Coronary artery (tissue), 2 donors: ENCODE results near the gene FAM222A.

ENCODE experiments used
- DNase-seq: peaks from one replicate; pipeline ENCODE4 v3.0.0-alpha.2; 2017; ENCODE audit warnings: low spot score
- H3K27ac ChIP-seq, 2 donors: fragments of 200-600 bp; sonication (generic); one replicate each; pipeline ENCODE4 v1.5.1; 2016 to 2019
- H3K4me3 ChIP-seq: fragments of 200-600 bp; sonication (generic); 2 replicates; pipeline ENCODE4 v1.5.1; 2016; ENCODE audit warnings: mild to moderate bottlenecking, moderate library complexity
- TF ChIP-seq, protein P1 (sequence below): fragments of 200-600 bp; sonication (generic); IDR thresholded peaks from one replicate; pipeline ENCODE4 v1.5.1; 2019; ENCODE audit warnings: antibody characterized with exemption

The FAM222A gene

DNA sequence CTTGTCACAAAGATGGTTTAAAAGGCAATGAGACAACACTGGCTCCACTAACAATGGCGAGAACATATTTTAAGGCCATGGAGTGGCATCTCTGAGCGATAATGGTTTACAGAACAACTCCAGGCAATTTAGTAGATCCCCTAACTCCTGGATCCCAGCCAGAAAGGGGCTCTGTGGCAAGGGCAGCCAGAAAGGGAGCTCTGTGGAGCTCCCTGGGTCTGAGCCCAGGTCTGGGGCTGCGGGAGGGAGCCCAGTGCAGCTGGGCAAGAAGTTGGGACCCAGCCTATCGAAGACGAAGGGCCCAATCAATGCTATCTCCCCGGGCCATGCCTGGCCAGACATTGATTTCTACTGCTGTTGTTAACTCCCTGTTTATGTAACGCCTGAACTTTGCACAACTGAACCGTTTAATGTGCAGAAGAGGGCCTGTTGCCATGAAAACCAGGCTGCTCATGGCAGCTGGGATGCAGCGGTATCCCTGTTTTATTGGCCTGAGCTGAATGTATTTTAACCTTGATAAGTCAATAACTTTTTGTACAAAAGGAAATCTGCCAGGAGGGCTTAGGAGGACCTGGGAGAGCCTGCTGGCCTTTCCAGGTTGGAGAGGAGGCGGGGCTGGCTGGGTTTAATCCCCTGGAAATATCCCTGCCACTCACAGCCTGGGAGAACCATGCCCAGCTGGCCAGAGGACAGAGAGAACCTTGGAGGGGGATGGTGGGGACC, 6.7 kb upstream of the FAM222A start:
- no peak for DNase-seq
- no peak overlapping the region for H3K27ac ChIP-seq
- TF ChIP-seq, protein P1, sequence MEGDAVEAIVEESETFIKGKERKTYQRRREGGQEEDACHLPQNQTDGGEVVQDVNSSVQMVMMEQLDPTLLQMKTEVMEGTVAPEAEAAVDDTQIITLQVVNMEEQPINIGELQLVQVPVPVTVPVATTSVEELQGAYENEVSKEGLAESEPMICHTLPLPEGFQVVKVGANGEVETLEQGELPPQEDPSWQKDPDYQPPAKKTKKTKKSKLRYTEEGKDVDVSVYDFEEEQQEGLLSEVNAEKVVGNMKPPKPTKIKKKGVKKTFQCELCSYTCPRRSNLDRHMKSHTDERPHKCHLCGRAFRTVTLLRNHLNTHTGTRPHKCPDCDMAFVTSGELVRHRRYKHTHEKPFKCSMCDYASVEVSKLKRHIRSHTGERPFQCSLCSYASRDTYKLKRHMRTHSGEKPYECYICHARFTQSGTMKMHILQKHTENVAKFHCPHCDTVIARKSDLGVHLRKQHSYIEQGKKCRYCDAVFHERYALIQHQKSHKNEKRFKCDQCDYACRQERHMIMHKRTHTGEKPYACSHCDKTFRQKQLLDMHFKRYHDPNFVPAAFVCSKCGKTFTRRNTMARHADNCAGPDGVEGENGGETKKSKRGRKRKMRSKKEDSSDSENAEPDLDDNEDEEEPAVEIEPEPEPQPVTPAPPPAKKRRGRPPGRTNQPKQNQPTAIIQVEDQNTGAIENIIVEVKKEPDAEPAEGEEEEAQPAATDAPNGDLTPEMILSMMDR, result no peak

DNA sequence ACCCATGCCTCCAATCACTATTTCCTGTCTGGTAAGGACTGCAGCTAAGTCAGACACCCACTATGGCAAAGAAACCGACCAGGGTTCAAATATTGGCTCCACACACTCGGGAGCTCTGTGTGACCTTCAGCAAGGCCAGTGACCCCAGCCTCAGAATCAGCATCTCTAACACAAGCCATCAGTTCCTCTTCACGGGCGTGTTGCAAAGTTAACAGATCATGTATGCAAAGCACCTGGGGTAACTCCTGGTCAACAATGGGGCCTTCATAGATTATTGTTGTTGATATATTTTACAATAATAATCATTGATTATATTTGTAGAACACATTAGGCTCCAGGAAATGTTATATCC, 6.2 kb upstream of the FAM222A start:
- no peak overlapping the region for H3K4me3 ChIP-seq
- no peak for DNase-seq
- no peak overlapping the region for H3K27ac ChIP-seq
- TF ChIP-seq, protein P1, result no peak

More for the DNA sequence above, 6.7 kb upstream of the FAM222A start:
- H3K4me3 ChIP-seq, result no peak overlapping the region

DNA sequence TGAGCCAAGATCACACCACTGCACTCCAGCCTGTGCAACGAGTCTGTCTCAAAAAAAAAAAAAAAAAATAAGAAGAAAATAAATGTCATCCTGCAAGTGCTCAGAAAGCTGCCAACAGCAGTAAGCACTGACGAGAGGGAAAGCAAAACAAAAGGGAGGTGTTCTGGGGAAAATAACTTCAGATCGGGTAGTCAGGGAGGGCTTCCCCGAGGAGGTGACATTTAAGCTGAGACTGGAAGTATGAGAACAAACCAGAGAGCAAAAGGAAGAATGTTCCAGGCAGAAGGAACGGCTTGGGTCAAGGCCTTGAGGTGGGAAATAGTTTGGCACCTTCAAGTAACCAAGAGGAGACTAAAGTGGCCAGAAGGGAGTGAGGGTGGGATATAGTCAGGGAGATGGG, 4.7 kb upstream of the FAM222A start:
- TF ChIP-seq, protein P1, result no peak
- Histone ChIP-seq H3K27ac (no peak overlapping the region), H3K4me3 (no peak overlapping the region)
- no peak for DNase-seq

DNA sequence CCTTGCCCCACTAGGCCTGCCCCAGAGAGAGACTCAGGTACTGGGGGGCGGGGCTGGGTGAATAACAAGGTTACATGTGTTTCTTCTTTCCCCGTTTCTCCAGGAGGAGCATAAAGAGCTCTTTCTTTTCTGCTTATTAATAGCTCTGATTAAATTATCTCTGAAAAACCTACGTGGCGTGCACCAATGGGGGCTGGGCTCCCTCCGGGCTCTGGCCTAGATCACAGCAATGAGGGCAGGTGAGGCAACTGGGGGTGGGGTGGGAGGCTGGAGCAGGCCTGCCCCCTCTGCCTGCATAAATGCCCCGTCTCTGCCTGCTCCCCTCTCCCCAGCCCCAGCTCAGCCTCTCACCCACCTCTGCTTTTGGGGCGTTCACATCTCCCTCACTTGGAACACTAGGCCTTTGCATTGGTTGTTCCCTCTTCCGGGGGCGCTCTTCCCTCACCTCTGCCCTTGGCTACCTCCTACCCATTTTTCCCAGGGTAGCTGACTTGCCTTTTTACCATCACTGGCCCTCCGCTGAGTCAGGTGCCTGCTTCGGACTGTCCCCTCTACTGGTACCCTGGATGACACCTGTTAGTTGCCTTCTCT, 4.1 kb upstream of the FAM222A start:
- no peak overlapping the region for H3K4me3 ChIP-seq
- H3K27ac ChIP-seq, result no peak overlapping the region
- no peak for DNase-seq
- TF ChIP-seq, protein P1, result no peak

DNA sequence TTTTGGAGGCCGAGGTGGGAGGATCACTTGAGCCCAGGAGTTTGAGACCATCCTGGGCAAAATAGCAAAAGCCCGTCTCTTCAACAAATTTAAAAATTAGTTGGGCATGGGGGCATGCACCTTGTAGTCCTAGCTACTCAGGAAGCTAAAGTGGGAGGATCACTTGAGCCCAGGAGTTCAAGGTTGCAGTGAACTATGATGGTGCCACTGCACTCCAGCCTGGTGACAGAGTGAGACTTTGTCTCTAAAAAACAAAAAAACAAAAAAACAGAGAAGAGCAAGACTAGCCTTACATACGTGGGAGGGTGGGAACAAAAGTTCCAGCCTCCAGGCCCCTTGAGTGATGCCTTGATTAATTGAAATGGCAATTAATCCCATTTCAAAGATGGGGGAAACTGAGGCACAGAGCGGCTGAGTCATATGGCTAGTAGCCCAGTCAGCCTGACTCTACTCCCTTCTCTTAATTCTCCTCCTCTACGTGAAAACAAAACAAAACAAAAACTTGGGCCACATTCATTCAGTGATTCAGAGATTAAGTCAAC, 3.3 kb upstream of the FAM222A start:
- TF ChIP-seq, protein P1, result no peak
- no peak for DNase-seq
- H3K27ac ChIP-seq, result no peak overlapping the region
- no peak overlapping the region for H3K4me3 ChIP-seq

DNA sequence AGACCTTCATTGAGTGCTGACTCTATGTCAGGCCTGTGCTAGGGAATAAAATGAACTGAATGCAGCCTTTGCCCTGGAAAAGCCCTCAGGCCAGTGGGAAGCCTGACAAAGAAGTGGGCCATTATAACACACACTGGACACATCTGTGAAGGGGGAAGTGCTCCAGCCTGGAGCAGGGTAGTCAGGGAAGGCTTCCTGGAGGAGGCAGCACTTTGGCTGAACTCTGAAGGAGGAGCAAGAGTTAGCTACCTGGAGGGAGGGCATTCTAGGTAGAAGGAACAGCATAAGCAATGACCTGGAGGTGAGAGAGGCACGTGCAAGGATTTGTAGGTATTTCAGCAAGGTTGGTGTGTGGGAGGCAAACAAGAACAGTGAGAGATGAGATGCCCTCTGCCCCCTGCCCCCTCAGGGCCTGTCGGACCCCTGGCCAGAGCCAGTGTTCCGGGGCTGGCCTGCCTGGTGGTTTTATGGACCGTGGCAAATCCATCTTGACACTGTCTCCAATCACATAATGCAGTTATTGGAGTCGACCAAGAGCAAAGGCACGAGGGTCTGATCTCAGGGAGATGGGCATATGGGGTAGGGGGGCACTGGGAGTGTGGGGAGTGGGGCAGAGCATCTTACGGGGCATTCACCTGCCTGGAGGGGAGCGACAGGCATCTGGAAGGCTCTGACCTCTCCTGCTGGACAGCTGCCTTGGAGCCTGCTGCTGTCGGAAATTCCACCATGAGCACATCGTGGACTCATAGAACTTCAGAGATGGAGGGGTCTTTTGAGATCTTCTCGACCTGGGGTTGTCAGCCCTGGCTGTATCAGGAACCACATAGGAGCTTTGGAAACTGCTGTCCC, 2.7 kb upstream of the FAM222A start:
- Histone ChIP-seq H3K4me3 (no peak overlapping the region), H3K27ac (no peak overlapping the region)
- no peak for DNase-seq
- TF ChIP-seq, protein P1, result no peak
